Neutrophil (primary cell): Measurements from ENCODE around the gene IQSEC1.

ENCODE experiments used
- H3K27ac ChIP-seq: fragments of 200-600 bp; sonication (generic); 2 replicates; pipeline ENCODE4 v1.5.1; 2016; ENCODE audit warnings: mild to moderate bottlenecking, moderate library complexity
- H3K27me3 ChIP-seq: fragments of 200-600 bp; sonication (generic); 2 replicates; pipeline ENCODE4 v1.6.0; 2016; ENCODE audit warnings: mild to moderate bottlenecking
- H3K36me3 ChIP-seq: fragments of 200-600 bp; sonication (generic); 2 replicates; pipeline ENCODE4 v1.5.1; 2017
- H3K4me1 ChIP-seq, 2 experiments: fragments of 200-600 bp in 1 of 2; sonication (generic) in 1 of 2; 1 replicate in 1 of 2; 2 replicates in 1 of 2; pipeline versions ENCODE4 v1.5.1 to v1.6.1; 2013 to 2016; ENCODE audit warnings: low read depth in 1 of 2, low read length in 1 of 2, mild to moderate bottlenecking in 1 of 2, moderate library complexity in 1 of 2; ENCODE audit not compliant: control insufficient read depth in 1 of 2, insufficient read depth in 1 of 2
- H3K4me3 ChIP-seq, 2 experiments: fragments of 200-600 bp in 1 of 2; sonication (generic) in 1 of 2; 1 replicate in 1 of 2; 2 replicates in 1 of 2; pipeline ENCODE4 v1.5.1; 2013 to 2016; ENCODE audit warnings: low read depth in 1 of 2, low read length in 1 of 2, mild to moderate bottlenecking in 1 of 2, moderate library complexity in 1 of 2
- H3K9me3 ChIP-seq: fragments of 200-600 bp; sonication (generic); 2 replicates; pipeline ENCODE4 v1.5.1; 2016
- TF ChIP-seq, protein P1 (sequence below): fragments of 200-600 bp; sonication (generic); IDR thresholded peaks from 2 replicates; pipeline ENCODE4 v1.5.1; 2016; ENCODE audit warnings: antibody characterized with exemption

The IQSEC1 gene

DNA sequence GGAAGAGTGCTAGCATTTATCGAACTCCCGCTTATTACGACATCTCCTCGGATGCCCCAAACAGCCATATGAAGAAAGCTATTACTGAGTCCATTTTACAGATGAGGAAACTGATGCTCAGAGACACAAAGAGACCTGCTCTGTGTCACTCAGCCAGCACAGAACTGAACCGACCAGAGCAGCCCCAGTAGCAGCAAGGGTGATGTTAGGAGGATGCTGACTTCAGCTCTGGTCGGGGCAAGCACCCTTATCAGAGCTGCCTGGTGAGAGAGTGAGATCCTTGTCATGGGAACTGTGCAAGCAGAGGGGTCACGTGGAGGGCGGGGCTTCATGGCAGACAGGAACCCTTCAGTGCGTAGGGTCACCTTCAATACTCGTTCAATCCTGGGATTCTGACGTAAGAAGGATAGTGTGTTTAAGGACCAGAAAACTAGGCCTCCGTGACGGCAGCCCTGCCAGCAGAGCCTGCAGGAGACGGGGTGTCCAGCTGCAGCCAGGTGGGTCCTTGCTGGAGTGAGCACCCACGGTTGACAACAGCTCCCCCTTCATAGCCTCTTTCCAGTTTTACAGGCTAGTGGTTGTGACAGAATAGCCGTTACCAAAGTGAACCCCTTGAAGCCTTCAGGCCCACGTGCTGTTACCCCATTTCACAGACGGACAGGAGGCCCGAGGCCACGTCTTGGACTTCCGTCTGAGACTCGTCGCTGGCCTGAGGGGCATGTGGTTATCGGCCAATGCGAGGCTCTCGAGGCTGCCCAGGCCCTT lies 12.0 kb upstream of the IQSEC1 start:
- Histone ChIP-seq H3K9me3 (no peaks in the 10 kb centered on the region), H3K4me1 (no peaks in the 10 kb centered on the region), H3K36me3 (no peaks in the 10 kb centered on the region), H3K27me3 (peaks cover 4% of the 10 kb centered on the region), H3K4me3 (no peak overlapping the region), H3K27ac (no peak overlapping the region)
- TF ChIP-seq, protein P1, sequence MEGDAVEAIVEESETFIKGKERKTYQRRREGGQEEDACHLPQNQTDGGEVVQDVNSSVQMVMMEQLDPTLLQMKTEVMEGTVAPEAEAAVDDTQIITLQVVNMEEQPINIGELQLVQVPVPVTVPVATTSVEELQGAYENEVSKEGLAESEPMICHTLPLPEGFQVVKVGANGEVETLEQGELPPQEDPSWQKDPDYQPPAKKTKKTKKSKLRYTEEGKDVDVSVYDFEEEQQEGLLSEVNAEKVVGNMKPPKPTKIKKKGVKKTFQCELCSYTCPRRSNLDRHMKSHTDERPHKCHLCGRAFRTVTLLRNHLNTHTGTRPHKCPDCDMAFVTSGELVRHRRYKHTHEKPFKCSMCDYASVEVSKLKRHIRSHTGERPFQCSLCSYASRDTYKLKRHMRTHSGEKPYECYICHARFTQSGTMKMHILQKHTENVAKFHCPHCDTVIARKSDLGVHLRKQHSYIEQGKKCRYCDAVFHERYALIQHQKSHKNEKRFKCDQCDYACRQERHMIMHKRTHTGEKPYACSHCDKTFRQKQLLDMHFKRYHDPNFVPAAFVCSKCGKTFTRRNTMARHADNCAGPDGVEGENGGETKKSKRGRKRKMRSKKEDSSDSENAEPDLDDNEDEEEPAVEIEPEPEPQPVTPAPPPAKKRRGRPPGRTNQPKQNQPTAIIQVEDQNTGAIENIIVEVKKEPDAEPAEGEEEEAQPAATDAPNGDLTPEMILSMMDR, result no peak

DNA sequence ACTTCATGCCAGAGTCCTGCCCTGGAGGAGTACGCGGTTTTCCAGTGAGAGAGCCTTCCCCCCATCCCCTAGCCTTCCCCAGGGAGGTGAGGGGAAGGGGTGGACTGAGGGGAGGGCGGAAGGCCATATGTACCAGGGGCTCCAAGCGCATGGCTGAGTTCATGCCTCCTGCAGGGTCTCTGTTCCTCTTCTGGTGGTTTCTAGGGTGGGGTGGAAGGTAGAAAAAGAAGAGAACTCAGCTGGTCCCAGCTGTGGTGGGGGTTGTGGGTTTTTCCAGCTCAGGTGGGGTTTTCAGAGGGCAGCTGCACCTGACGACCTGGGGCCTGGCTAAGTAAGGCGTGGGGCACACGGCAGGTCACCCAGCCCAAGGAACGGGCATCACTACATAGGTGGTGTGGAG lies 10.7 kb upstream of the IQSEC1 start:
- Histone ChIP-seq H3K4me1 (no peaks in the 10 kb centered on the region), H3K27me3 (peaks cover 4% of the 10 kb centered on the region), H3K4me3 (no peak overlapping the region), H3K36me3 (no peaks in the 10 kb centered on the region), H3K27ac (no peak overlapping the region), H3K9me3 (no peaks in the 10 kb centered on the region)
- TF ChIP-seq, protein P1, result no peak

DNA sequence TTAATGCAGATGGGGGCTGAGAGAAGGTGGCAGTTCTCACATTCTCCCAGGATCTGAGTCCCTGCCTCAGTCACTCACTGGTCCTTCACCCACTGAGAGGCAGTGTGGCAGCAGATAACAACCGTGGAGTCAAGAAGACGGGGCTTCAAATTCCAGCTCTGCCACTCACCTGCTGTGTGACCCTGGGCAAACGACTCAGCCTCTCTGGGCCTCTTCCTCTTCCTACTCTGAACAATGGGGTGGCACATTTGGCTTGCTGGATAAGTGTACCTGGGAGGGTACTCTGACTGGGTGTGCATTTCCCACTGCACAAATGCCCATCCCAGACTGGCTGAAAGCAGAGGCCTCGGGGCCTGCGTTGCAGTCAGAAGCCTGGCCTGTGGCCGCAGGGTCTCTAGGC lies 10.0 kb upstream of the IQSEC1 start:
- no peaks in the 10 kb centered on the region for H3K4me1 ChIP-seq
- TF ChIP-seq, protein P1, result no peak
- no peak overlapping the region for H3K27ac ChIP-seq
- H3K4me3 ChIP-seq, result no peak overlapping the region
- no peaks in the 10 kb centered on the region for H3K9me3 ChIP-seq
- H3K36me3 ChIP-seq, result no peaks in the 10 kb centered on the region
- H3K27me3 ChIP-seq, result peaks cover 6% of the 10 kb centered on the region

DNA sequence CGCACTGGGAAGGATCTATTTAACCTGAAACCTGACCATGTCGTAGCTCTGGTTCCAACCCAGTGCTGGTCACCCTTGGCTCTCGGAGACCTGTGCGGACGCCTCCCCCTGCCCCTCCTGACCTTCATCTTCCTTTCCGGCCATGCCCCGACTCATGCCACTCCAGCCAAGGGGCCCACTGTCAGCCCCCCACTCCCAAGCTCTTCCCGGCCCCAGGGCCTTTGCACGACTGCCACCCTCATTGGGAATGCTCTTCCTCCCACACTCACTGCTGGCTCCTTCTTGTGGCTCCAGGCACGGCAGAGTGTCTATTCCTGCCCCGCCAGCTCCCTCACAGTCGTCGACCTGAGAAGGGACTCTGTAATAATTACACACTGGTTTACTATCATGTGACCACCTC lies 9.4 kb upstream of the IQSEC1 start:
- TF ChIP-seq, protein P1, result no peak
- H3K36me3 ChIP-seq, result no peaks in the 10 kb centered on the region
- no peaks in the 10 kb centered on the region for H3K9me3 ChIP-seq
- H3K4me1 ChIP-seq, result no peaks in the 10 kb centered on the region
- no peak overlapping the region for H3K4me3 ChIP-seq
- peaks cover 12% of the 10 kb centered on the region for H3K27me3 ChIP-seq
- H3K27ac ChIP-seq, result no peak overlapping the region

DNA sequence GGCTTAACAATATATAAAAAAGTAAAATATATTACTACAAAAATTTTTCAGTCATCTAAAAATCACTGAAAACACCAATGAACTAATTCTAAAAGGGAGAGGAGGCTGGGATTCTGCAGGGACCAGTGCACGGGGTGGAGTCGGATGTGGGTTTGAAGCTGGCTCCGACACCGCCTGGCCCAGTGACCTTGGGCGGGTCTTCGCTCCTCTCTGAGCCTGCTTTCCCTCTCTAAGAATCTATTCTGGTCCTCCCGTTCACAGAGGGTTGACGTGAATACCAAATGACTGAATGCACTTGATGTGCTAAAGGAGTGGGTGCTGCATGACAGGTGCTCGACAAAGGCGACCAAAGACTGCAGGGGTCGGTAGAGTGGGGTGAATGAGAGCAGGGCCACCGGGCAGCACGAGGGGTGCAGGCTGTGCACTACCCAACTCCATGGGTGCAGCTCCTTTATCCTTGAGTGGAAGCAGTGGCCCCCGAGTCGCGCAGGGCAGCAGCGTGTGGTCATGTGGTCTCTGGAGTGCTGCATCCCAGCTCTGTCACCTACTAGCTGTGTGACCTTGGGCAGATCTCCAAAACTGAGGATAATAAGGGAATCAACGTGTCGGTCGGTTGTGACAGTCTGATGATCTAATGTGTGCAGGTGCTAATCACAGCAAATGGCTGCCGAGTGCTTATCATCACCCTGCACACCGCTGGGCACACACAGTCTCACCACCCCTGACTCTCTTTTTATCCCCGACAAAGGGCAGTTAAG lies 8.6 kb upstream of the IQSEC1 start:
- Histone ChIP-seq H3K36me3 (no peaks in the 10 kb centered on the region), H3K9me3 (no peaks in the 10 kb centered on the region), H3K4me3 (no peak overlapping the region), H3K4me1 (no peaks in the 10 kb centered on the region), H3K27me3 (peaks cover 19% of the 10 kb centered on the region), H3K27ac (no peak overlapping the region)
- TF ChIP-seq, protein P1, result no peak
